COLO668 (cell line): ENCODE results near the gene ZMYND19.
A peak's percentile ranks its signal among the peaks of the same experiment; 100 is the strongest.
"Not testable (repeated sequence)": the region's sequence is repeated elsewhere in the genome, so short reads cannot be mapped to it uniquely, and the experiment has no call there.

ENCODE experiments used
- DNase-seq: peaks from one replicate; lab custom pipeline; 2025; ENCODE audit not compliant: unreplicated experiment; lab: John Stamatoyannopoulos, UW

Gene ZMYND19

GRCh38 chr9:137614631-137615386, 24.5 kb upstream of the ZMYND19 start:
- no peak for DNase-seq

GRCh38 chr9:137613738-137614523, 23.6 kb upstream of the ZMYND19 start:
- DNase-seq, result no peak

DNA sequence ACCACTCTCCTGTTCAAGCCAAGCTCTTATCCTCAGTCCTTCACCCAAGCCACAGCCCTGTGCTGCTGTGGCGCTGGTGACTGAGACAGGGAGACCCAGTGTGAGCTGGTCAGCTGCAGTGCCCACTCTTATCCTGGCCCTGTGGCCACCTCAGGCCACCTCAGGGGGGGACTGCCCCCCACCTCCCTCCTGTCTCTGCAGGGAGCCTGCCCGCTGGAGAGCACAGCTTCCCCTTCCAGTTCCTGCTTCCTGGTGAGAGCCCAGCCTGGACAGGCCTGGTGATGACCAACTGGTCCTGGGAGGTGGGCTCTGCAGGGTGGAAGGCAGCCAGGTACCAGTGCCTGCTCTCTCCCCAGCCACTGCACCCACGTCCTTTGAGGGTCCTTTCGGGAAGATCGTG, 22.9 kb upstream of the ZMYND19 start:
- DNase-seq, result no peak

DNA sequence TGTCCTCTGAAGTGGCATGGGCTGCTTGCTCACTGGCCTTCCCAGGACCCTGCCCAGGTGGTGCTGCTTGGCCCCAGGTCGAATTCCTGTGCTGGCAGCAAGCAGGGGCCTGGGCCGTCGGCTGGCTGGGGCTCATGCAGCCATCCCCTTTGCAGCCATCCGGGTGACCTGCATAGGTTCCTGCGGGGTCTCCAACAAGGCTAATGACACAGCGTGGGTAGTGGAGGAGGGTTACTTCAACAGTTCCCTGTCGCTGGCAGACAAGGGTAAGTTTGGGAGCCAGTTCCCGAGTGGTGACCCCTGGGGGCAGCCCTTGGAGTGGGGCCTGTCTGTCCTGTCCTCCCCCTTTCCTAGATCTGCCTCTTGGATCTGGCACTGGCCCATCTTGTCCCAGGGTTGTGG, 22.4 kb upstream of the ZMYND19 start:
- DNase-seq, result no peak

DNA sequence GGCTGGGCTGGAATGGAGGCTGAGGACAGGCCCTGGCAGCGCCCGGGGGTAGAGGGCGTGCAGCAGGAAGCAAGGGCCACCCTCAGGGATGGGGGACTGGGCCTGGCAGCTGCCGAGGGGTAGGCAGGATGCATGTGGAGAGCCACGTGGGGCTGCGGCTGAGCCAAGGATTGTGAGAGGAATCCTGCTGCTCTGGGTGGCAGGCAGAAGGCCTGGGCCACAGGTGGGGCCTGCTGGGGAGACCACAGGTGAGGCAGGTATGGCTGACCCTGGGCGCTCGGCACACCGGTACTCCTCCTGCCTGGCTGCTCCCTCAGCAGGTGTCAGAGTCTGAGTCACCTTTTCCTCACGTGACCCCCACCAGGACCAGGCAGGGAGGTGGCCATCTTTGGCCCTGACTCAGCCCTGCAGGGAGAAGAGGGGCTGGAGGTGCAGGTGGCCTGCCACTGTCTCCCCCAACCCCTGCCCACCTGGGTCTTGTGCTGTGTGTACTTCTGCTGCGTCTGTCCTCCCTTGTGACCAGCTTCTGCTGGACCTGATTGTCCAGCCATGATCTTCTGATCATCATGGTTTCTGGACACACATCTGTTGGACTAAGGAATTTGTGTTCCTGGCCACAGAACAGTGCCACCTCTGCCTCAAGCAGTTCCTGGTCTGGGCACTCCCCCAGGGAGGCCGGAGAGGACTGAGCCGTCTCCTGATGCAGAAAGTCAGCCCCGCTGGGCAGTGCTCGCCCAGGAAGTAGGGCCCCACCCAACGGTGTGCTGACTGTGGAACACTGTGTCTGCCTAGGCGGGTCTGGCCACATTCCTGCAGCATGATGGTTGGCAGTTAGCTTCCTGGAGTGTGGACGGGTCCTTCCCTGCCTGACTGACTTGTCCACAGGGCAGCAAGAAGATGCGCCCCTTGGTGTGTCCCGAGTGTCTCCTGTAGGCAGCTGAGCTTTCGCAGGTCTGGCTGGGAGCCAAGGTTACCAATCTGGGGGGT, 21.6 kb upstream of the ZMYND19 start:
- peak; percentile 92 for DNase-seq

DNA sequence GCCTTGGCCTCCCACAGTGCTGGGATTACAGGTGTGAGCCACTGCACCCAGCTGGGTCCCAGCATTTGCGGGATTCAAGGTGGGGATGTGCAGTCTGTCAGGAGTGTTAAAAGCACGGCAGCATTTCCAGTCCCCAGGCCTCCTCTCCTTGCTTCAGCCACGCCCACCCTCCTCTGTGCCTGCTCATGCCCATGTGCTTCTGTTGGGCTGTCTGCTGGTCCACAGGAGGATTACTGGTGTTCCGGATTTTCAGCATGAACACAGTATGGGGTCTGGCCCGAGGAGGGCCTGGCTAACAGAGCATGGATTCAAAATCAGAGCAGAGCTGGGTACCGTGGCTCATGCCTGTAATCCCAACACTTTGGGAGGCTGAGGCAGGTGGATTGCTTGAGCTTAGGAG, 20.6 kb upstream of the ZMYND19 start:
- DNase-seq, result peak; percentile 22

- DNase-seq, result peak; percentile 30
Measured at GRCh38 chr9:137607141-137607857, 17.0 kb upstream of the ZMYND19 start.

GRCh38 chr9:137606734-137607138, 16.4 kb upstream of the ZMYND19 start:
- DNase-seq, result no peak

DNA sequence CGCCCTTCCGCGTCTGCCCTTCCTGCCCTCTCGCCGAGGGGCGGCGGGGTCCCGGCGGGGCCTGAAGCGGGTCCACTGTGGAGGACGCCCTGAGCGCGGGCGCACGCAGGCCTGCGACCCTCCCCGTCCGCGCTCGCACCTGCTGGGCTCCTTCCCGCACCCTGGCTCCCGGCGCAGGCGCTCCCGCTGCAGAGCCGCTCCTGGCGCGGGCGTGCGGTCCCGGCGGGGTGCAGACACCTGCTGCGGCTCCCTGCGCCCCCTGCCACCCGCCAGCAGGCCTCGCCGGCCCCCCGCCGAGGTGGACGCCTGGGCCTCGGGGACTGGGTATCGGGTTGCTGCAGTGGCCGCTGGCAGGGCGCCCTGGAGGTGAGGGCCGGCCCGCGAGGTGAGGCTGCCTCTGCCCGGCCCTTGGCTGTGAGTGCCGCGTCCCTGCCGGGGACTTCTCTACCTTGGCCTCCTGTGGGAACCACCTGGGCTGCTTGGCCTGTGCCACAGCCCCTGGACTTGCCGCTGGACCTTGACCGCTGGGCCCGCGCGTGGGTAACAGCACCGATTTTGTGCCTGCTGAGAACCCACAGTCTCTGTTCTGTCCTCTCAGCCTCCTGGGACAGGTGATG, 15.8 kb upstream of the ZMYND19 start:
- DNase-seq, result peak; percentile 74

DNA sequence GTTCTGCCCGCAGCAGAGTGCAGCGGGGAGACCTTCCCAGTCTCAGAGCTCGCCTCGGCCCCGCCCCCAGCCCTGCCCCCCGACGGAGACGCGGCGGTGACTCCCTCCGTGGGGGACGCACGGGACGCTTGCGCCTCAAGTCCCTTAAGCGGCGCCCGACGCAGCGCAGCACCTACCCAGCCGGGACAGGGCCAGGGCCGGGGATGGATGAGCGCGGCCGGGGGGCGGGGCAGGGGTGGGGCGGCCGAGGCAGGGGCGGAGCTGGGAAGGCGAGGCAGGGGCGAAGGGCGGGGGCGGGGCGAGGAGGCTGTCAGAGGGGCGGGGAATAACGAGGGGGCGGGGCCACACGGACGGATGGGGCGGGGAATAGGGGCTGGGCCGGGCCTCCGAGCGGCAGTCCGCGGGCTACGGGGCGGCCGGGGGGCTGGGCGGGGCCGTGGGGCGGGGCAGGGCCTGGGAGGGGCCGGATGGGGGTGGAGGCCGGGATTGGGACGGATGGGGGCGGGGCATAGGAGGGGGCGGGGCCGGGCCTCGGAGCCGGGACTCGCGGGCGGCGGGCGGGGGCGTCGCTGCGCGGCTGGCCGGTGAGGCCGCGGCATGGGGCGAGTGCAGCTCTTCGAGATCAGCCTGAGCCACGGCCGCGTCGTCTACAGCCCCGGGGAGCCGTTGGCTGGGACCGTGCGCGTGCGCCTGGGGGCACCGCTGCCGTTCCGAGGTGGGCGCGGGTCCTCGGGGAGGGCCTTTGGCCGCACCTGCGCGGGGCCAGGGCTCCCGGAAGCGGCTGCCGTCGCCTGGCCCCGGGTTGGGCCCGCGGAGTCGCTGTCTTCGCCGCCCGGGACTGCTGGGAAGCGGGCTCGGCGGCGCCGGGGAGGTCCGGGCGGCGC, 15.1 kb upstream of the ZMYND19 start, which contains the start of gene ARRDC1:
Gene ARRDC1, plus strand, starts transcription at position 566 of the 884 bp plus-strand sequence. Its CDS starts 32 bp downstream, at position 598.
- peak; percentile 88 for DNase-seq

GRCh38 chr9:137604345-137605086, 14.2 kb upstream of the ZMYND19 start:
- no peak for DNase-seq

DNA sequence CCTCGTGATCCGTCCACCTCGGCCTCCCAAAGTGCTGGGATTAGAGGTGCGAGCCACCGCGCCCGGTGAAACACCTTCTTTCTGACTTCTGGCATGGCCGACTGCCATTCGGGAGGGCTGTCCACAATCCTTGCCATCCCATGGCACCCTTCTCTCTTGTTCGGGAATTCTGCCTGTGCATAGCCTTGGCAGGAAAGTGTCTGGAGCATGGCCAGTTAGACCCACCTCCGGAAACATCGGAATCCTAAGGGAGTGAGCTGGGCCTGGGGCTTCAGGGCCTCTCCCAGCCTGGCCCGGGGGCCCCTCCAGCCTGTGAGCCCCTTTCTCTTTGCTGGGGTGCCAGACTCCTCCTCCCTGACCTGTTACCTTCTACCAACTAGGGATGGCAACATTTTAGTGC, 13.6 kb upstream of the ZMYND19 start:
- no peak for DNase-seq

DNA sequence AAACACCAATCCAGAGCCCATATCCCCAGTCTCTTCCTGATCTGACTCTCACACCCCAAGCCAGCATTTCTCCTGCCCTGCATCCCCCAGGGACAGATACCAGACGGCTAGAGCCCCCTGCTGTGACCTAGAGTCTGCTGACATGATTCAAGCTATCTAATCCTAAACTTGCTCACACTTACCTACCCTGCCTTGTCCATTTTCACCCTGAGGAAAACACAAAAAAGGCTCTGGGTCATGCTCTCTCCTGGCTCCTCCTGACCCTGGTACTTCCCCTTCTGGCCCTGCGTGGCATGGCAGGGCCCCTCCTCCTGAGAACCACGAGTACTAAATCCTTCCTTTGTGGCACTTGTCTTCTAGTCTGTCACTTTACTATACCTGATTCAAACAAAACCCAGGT, 12.3 kb upstream of the ZMYND19 start:
- DNase-seq, result no peak

DNA sequence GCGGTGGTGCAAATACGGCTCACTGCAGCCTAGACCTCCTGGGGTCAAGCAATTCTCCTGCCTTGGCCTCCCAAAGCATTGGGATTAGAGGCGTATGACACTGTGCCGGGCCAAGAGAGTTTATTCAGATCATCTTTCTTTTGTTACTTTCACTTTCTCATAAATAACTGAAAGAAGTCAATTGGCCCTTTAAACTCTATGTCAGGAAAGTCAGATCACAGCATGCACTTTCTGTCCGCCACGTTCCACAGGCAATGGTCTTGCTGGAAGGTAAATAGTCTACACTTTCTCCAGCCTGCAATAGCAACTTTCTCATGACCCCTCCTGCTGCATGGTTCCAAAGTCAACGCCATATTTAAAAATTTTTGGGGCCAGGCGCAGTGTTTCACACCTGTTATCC, 8.6 kb upstream of the ZMYND19 start:
- no peak for DNase-seq

GRCh38 chr9:137596577-137596976, 6.3 kb upstream of the ZMYND19 start:
- not testable (repeated sequence) for DNase-seq

DNA sequence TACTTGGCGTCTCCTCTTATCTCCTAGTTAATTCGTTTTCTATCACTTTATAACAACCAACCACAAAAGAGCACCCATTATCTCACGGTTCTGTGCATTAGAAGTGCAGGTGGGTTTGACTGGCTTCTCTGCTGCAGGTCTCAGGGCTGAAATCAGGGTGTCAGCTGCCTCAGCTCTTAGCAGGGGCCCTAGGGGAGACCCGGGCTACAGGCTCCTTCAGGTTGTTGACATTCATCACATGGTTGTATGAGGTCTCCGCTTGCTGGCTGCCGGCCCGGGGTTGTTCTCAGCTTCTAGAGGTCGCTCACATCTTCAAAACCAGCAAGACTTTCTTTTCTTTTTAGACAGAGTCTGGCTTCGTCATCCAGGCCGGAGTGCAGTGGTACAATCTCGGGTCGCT, 2.9 kb upstream of the ZMYND19 start:
- DNase-seq, result no peak

DNA sequence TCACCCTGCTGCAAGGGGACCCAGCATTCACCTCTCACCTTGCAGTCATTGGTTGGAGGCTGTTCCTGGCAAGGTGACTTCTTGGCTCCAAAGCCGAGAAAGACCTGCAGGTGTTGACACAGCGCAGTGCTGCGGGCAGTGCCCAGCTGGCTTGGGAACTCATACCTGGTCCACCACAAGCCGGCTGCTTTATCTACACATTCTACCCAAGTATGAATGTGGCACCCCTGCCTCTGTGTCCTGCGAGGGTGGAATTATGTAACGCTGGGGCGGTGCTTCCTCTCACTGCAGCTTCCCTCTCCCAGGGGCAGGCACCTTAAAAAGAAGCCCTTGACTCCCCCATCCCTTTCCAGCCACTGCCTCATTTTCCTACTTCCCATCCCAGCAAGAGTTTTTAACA, 2.5 kb upstream of the ZMYND19 start:
- no peak for DNase-seq

- no peak for DNase-seq
Measured at GRCh38 chr9:137590123-137590468, 216 bp downstream of the ZMYND19 start.
